Activated T-cell treated with anti-CD3 and anti-CD28 coated beads, Interleukin-2, amount 50 U/mL, for 1 hour (primary cell): ENCODE measurements around the gene NDUFA5.
"Not testable (repeated sequence)": the region's sequence is repeated elsewhere in the genome, so short reads cannot be mapped to it uniquely, and the experiment has no call there.

Experiments
- DNase-seq: peaks from one replicate; pipeline ENCODE4 v3.0.0-alpha.2; 2020

The NDUFA5 gene

DNA sequence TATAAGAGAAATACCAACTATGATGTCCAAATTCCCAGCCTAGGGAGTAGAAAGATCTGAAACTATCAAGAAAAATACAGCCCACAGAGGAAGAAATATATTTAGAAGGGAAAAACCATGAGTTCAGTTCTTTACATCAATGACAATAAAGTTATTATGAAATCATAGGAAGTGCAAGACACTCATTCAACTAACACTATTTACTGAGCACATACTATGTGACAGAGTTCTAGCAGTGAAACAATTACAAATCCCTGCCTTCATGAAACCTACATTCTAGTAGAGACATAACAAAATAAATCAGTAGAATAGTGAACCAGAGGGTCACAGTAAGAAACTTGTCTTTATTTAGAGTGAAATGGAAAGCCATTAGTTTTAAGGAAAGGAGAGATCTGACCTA, 2.1 kb downstream of the NDUFA5 start:
- DNase-seq, result no peak

- no peak for DNase-seq
These were observed 4.5 kb downstream of the NDUFA5 start for GRCh38 chr7:123553159-123553558.

- DNase-seq, result no peak
These were observed 5.0 kb downstream of the NDUFA5 start for GRCh38 chr7:123552641-123553040.

GRCh38 chr7:123552134-123552533, 5.5 kb downstream of the NDUFA5 start:
- not testable (repeated sequence) for DNase-seq

DNA sequence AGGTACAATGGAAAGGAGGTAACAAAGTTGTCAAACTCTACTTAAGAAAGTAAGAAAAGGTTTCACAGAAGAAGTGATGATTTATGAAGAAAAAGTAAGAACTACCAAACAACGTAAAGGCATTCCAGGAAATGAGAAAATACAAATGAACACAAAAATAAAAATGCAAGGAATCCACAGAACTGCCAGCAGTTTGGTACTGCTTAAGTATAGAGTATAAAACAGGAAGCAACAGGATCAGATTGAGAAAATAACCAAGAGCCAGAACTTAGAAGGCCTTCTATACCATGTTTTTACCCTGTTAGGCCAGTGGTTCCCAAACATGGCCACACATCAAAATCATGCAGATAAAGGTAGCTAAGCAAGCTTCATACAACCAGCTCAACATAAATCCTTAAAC, 9.2 kb downstream of the NDUFA5 start:
- no peak for DNase-seq

DNA sequence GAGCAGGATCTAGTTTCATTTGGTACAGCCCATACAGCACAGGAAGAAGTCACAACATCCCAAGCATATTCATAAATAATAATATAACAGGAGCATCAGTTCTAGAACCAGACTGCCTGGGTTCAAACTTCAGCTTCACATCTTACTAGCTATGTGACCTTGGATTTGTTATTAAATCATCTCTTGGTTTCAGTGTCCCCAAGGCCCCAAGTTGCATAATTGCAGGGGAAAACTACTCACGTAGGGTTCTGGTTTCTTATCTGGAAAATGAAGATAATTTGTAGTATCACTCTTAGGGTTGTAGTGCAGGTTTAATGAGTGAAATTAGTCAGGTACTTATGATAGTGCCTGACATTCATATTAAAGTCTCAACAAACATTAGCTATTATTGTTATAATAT, 17.7 kb downstream of the NDUFA5 start:
- DNase-seq, result no peak

- DNase-seq, result no peak
These were observed 18.7 kb downstream of the NDUFA5 start for GRCh38 chr7:123538897-123539296.

DNA sequence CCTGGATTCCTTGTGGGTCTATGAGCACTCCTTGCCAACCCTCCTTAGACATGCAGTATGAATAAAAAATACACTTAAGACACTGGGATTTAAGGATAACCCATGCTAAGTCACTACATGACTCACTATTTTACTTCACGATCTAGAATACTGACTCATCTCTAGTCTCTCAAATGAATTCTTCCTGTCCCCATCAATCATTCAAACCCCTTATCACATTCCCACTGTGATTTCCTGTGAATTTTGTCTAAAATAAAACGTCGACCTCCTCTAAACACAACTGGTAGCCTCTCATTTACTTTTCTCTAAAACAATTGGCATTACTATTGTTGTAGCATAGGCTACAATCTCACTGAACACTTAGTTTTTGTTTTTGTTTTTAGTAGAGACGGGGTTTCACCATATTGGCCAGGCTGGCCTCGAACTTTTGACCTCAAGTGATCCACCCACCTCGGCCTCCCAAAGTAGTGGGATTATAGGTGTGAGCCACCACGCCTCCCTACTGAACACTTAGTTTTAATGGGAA, 19.4 kb downstream of the NDUFA5 start:
- no peak for DNase-seq

DNA sequence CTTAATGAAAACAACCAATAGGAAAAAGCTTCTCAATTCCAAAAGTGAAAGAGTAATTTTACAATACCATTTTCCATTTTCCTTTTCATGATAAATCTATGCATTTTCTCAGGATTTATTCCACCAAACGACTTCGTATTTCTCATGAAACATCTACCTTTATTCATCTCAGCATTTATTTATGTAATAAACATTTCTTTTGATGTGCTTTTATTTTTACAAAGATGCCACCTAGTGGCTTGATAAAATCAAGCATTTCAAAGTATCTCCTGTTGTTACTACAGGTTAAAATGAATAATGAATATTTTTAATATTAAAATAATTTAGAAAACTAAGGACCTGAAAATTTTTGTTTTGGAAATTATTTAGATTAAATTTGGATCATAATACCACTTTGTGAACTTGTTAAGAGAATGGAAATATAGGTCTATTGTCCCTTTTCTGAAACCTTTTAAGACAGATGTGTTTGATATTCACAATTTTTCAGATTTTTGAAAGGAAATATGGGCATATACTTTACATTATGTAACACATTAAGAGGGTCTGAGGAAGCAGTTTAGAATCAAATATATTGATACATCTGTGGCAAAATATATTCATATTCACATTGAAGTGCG, 20.5 kb downstream of the NDUFA5 start:
- no peak for DNase-seq

DNA sequence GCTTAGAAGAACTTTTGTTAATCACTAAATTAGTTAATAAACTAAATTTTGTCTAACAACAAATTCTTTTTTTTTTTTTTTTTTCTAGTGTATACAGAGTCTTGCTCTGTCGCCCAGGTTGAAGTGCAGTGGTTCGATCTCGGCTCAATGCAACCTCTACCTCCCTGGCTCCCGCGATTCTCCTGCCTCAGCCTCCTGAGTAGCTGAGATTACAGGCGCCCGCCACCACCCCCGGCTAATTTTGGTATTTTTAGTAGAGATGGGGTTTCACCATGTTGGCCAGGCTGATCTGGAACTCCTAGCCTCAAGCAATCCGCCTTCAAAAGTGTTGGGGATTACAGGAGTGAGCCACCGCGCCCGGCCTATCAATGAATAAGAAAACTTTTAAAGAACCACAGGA, 22.1 kb downstream of the NDUFA5 start:
- no peak for DNase-seq

- peak; percentile 93 for DNase-seq
These were observed 23.0 kb downstream of the NDUFA5 start, which contains the start of gene IQUB for GRCh38 chr7:123534383-123535260. Gene IQUB (minus strand): TSS chr7:123534595. CDS start chr7:123512340, 22,255 bp downstream.

DNA sequence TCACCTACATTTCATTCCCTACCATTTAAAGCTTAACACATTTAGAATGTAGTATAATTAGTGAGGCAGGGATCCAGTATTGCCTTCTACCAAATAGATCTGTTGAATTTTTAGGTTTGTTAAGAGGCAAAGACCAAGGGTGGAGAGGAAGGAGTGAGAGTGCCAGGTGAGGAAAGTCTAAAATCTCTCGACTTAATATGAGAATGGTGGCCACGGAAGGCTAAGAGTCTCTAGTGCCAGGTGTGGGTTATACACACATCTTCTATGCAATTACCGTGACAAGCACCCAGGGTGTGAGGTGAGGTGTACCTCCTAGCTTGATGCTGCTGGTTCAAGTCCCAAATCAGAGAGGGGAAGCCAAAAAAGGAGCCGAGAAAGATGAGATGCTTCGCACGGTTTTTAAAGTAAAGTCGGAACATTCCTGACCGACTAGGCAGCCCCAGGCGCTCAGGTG, 23.7 kb downstream of the NDUFA5 start:
- DNase-seq, result no peak

- DNase-seq, result no peak
These were observed 24.1 kb downstream of the NDUFA5 start for GRCh38 chr7:123533553-123533917.

GRCh38 chr7:123532788-123533552, 24.6 kb downstream of the NDUFA5 start:
- peak; percentile 49 for DNase-seq

GRCh38 chr7:123532343-123532742, 25.3 kb downstream of the NDUFA5 start:
- not testable (repeated sequence) for DNase-seq

- not testable (repeated sequence) for DNase-seq
These were observed 27.5 kb downstream of the NDUFA5 start for GRCh38 chr7:123530035-123530591.

- DNase-seq, result no peak
These were observed 29.4 kb downstream of the NDUFA5 start for GRCh38 chr7:123528265-123528664.

DNA sequence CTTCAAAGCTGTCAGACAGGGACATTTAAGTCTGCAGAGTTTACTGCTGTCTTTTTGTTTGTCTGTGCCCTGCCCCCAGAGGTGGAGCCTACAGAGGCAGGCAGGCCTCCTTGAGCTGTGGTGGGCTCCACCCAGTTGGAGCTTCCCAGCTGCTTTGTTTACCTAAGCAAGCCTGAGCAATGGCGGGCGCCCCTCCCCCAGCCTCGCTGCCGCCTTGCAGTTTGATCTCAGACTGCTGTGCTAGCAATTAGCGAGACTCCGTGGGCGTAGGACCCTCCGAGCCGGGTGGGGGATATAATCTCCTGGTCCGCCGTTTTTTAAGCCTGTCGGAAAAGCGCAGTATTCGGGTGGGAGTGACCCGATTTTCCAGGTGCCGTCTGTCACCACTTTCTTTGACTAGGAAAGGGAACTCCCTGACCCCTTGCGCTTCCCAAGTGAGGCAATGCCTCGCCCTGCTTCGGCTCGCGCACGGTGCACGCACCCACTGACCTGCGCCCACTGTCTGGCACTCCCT, 29.8 kb downstream of the NDUFA5 start:
- not testable (repeated sequence) for DNase-seq

GRCh38 chr7:123526533-123526932, 31.1 kb downstream of the NDUFA5 start:
- DNase-seq, result not testable (repeated sequence)

GRCh38 chr7:123522066-123522465, 35.6 kb downstream of the NDUFA5 start:
- no peak for DNase-seq

DNA sequence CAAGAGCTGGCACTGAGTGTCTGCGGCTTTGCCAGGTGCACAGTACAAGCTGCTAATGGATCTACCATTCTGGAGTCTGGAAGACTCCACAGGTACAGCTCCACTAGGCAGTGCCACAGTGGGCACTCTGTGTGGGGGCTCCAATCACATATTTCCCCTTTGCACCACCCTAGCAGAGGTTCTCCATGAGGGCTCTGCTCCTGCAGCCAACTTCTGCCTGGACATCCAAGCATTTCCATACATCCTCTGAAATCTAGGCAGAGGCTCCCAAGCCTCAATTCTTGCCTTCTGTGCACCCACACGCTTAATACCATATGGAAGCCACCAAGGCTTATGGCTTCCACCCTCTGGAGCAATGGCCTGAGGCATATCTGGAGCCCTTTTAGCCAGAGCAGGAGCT, 52.4 kb downstream of the NDUFA5 start:
- DNase-seq, result no peak

- no peak for DNase-seq
These were observed 55.4 kb downstream of the NDUFA5 start for GRCh38 chr7:123502201-123502600.
